Amygdala (tissue), 56 donors: ENCODE data around the gene EFCAB6.

Source experiments
- DNase-seq, 56 donors: peaks; one replicate each; lab custom pipeline; 2025; lab: John Stamatoyannopoulos, UW

The EFCAB6 gene, protein sequence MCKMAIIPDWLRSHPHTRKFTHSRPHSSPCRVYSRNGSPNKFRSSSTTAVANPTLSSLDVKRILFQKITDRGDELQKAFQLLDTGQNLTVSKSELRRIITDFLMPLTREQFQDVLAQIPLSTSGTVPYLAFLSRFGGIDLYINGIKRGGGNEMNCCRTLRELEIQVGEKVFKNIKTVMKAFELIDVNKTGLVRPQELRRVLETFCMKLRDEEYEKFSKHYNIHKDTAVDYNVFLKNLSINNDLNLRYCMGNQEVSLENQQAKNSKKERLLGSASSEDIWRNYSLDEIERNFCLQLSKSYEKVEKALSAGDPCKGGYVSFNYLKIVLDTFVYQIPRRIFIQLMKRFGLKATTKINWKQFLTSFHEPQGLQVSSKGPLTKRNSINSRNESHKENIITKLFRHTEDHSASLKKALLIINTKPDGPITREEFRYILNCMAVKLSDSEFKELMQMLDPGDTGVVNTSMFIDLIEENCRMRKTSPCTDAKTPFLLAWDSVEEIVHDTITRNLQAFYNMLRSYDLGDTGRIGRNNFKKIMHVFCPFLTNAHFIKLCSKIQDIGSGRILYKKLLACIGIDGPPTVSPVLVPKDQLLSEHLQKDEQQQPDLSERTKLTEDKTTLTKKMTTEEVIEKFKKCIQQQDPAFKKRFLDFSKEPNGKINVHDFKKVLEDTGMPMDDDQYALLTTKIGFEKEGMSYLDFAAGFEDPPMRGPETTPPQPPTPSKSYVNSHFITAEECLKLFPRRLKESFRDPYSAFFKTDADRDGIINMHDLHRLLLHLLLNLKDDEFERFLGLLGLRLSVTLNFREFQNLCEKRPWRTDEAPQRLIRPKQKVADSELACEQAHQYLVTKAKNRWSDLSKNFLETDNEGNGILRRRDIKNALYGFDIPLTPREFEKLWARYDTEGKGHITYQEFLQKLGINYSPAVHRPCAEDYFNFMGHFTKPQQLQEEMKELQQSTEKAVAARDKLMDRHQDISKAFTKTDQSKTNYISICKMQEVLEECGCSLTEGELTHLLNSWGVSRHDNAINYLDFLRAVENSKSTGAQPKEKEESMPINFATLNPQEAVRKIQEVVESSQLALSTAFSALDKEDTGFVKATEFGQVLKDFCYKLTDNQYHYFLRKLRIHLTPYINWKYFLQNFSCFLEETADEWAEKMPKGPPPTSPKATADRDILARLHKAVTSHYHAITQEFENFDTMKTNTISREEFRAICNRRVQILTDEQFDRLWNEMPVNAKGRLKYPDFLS (N-terminal part only)

DNA sequence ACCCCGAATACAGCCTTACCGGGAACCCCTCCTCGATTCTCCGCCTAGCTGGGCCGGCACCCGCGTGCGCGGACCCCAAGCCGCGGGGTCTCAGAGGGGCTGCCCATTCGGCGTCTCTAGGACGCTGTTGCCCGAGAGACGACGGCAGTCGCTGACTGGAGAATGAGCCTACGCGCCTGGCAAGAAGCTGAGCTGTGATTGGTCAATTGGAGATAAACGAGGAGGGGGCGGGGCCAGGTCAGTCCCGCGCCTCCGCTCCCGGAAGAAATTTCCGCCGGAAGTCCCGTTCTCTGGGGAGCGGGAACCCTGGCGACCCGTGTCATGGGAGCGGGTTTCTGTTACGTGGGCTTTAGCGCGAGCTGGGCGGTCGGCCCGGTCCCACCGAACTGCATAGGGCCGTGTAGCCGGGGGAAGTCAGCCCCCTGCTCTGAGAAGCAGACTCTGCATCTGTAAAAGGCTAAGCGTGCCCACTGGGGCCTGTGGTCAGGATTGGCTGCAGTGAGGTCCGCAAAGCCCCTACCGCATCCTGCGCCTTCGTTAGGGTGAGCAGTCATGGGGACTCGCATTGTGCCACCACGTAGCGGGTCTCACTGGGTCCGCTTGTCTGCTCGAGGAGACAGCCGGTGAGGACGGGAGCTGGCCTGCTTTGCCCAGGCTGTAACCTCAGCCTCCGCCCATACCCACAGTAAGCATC lies at the start of gene EFCAB6:
EFCAB6 (minus strand) TSS at position 157 of the 694 bp plus-strand sequence. CDS start 29,987 bp downstream, outside the sequence.
- DNase-seq: peak; percentile 53 to 95 (median 86)

DNA sequence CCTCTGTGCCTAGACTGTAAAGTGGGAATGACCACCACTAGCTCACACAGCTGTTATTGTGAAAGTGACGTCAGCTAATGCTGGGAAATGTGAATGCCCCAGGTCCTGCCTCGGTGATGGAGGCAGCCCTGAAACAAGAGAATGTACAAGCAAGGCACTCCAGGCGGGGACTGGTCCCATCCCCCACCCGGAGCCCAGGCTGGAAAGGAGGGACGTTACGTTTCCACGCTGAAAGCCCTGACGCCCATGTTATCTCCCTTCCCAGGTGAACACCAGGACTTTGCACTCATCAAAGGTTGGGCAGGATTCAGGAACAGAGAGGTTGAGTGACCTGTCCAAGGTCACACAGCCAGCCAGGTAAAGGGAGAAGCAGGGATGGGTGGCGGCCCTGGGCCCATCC lies 49.4 kb upstream of the EFCAB6 start:
- peak in 5 of 56 donors; percentile 6 to 23 (median 14) for DNase-seq

DNA sequence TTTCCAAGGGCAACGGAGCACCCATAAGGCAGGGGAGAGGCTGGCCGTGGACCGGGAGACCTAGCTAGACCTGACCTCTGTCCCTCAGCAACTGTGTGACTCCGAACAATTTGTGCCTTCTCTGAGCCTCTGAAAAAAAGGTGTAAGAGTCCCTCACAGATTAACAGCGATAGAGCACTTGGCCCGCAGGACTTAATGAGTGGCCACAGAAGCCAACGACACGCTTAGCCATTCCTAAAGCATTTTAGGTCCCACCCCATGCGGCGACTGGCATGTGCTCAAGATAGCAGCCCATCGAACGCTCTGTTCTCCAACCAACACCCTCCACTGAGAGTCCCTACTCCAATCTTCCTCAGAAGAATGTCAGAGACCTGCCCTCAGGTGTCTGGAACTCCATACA lies 48.7 kb upstream of the EFCAB6 start:
- DNase-seq: no peak

DNA sequence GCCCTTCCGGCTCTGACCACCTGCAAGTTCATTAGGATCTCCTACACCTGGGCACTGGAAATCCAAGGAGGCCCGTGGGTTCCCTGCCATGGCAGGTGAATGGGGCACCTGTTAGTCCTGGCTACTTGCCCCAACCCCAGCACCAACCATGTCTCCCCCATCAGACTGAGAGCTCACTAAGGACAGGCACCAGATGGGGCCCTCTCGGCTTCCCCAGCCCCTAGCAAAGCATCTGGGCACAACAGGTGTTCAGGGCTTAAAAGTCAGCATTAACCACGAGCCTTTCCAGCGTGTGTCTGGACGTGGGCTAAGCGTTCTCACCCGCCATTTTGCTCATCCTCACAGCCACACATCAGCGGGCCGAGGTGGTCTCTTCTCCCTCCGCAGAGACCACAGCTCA lies 48.0 kb upstream of the EFCAB6 start:
- no peak for DNase-seq

DNA sequence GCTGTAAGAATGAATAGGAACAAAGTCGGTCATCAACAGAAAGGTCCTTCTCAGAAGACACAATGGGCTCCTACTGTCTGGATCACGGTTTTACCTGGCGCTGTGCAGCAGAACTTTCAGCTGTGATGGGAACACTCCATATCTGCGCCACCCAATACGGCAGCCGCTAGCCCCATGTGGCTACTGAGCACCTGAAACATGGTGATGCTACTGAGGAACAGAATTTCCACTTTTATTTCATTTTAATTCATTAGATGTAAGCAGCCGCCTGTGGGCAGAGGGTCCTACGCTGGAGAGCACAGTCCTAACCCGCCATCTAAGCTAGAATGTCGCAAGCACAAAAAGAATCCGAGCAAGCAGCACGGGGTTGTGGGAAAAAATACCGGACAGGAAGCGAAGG lies 47.5 kb upstream of the EFCAB6 start:
- DNase-seq: no peak

DNA sequence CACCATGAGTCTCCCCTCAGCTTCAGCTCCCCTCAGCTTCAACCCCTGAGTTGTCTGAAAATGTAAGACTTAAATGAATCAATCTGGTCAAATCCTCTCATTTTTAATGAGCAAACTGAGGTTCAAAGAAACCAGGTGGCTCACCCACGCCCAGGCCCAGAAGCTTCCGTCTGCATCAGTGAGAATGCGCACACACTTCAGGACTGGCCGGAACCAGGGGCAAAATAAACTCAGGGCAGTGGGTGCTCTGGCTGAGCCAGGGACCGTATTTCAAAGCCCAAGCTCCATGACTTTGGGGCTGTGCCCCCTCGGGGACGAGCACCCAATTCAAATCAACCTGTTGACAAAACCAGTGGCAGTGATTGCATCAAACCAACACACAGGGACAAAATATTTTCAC lies 47.1 kb upstream of the EFCAB6 start:
- no peak for DNase-seq

DNA sequence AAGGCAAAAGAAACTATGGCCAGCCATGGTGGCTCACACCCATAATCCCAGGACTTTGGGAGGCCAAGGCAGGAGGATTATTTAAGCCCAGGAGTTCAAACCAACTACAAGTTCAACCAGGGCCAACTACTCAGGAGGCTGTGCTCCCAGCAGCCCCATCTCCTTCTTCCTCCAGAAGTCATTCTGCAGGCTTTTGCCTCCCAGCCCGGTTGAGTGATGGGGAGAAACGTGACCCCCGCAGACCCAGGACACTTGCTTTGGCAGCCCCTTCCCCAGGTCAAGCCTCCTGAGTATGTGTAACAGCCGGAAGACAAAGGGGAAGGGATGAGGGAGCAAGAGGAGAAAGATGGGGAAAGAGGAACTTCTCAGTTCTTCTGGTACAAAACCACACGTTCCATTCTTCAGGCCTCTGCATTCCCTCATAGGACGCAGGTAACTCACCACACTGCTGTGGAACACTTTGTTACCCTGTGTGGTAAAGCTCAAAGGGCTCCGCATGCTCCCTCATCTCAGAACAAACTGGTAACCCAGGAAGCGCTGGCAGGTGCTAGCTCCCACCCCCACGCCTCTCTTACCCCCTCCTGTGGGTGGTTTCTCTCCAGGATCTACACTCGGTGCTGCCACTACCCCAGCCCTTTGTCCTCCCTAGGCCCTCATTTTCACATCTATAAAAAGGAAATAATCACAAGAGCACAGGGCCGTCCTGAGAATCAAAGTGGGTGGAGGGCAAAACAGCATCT lies 46.2 kb upstream of the EFCAB6 start:
- DNase-seq: no peak

DNA sequence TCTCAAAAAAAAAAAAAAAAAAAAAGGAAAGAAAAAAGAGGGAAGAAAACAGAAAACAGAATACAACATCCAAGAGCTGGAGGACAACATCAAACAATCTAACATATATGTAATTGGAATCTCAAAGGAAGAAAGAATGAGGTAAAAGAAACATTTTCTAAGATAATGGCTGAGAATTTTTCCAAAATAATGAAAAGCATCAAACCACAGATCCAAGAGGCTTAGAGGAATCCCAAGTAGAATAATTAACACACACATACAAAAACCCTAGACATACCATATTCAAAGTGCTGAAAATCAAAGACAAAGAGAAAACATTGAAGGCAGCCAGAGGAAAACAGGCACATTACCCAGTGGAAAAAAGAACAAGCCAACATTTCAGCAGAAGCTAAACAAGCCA lies 45.3 kb upstream of the EFCAB6 start:
- DNase-seq: no peak

DNA sequence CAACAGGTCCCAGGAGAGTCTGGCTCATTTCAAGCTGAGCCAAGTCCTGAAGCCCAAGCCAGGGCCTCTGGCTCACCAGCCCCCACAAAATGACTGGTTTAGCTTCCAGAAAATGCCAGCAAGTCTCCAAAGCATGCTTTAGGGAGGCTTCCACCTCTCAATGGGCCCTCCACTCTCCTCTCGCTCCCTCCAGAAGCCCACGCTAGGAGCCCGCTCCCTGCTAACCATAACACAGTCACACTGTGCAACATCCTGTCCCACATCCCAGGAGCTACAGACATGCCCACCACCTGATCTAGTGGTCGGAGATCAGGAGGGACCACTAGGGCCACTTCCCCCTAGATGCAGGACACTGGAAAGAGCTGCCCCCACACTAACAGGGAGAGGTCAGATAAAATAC lies 43.3 kb upstream of the EFCAB6 start:
- DNase-seq: no peak

DNA sequence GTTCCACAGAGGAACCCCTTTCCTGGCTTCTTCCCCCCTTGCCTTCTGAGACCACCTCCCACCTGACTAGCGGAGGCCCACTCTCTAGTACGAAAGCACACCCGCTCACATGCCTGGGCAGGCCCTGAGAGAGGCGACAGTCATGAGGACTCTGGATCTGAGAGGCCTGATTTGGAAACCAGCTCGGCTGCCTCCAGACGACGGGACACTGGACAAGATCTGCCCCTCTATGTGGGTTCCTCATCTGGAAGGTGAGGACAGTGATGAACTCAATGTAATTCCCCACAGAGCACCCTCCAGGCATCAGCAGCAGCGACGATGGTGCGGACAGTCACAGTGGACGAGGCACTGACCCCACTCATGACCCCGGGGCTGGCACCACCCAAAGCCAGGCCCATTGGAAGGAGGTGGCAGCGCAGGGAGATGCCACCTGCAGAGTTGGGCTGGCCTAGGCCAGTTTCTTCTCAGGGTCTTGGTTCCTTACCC lies 42.7 kb upstream of the EFCAB6 start:
- DNase-seq: no peak

DNA sequence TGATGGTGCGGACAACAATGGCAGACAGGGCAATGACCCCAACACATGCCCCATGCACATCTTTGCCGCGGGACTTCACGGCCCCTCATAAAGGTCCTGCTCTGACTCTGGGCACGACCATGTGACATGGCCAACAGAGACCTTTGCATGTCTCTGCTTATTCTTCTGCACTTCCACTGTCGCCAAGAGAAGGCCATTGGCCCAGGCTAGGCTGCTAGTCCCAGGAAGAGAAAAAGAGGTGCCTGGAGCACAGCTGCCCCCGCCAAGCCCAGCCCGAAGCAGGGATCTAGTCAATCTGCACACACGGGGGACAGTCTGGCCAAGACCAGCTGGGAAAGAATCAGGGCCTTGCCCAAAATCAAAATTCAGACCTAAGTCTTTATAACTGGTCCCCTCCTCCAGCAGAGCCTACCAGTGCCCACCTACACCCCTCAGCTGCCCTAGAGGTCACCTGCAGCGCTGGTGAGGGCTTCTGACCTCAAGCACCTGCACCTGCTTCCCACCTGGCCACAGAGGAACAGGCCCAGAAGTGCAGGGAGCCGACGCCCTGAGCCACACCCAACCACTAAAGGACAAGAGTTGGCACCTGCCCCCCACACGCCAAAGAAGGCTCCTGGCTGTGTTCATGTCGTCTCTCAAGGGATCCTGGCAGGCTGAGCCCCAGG lies 42.1 kb upstream of the EFCAB6 start:
- DNase-seq: no peak

DNA sequence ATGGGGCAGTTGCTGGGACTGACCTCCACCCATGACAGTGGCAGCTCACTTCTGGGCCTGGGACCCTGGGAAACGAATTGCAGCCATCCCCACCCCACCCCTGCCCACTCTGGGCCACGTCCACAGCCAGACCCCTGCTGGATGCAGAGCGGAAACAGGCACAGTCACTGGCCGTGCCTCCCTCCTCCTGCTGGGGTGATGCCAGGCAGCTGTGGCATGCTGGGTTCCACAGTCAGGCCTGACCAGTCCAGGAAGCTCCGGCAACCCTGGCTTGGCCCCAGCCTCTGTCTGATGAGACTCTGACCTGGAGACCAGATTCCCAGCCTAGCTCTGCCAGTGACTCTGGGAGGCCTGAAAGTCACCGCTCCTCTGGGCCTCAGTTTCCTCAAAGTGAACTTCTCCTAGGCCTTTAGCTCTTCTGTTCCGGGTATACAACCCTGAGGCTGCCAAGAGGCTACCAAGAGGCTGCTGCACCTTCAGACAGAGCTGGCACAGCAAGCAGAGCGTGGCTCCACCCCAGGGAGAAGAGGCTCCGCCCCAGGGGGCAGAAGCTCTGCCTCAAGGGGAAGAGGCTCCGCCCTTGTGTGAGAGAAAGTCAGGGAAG lies 41.3 kb upstream of the EFCAB6 start:
- no peak for DNase-seq

DNA sequence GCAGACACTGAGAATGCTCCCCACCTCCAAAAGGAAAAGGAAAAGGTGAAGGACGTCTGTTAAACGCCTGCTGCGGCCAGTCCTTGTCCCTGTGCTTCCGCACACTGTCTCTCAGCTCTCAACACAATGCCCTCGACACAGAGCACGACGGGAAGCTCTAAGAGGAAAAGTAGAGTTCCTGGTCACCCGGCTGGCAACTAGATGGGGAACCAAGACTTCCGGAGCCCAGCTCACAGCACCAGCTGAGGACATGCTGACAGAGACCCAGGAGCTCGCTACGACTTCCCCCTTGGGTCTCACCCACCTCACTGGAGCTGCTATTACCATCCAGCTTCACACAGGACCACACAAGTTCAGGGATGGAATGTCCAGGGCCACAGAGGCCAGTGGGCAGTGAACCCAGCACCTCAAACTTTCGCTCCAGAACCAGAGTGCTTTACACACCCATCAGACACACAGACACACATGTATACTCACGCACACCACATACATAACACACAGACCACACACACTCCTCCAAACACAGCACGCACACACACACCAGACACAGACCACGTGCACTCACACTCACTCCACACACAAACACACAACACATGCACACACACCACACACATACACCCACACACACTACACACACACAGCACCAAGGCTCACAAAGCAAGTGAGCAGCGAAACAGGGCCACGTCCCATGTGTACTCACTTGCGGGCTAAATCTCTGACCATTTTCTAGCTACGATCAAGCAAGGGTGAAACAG lies 40.6 kb upstream of the EFCAB6 start:
- DNase-seq: peak in 5 of 56 donors; percentile 16 to 54 (median 21)

DNA sequence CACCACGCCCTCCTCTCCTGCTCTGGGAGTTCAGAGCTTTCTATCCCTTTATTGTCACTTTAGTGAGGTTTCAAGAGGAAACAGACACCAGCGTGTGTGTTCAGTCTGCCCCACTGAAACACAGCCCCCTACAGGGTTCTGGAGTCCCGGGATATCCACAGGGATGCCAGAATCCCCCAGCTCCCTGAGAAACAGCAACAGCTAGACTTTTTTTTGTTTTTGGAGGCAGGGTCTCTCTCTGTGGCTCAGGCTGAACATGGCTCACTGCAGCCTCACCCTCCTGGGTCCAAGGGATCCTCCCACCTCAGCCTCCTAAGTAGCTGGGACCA lies 39.8 kb upstream of the EFCAB6 start:
- no peak for DNase-seq

DNA sequence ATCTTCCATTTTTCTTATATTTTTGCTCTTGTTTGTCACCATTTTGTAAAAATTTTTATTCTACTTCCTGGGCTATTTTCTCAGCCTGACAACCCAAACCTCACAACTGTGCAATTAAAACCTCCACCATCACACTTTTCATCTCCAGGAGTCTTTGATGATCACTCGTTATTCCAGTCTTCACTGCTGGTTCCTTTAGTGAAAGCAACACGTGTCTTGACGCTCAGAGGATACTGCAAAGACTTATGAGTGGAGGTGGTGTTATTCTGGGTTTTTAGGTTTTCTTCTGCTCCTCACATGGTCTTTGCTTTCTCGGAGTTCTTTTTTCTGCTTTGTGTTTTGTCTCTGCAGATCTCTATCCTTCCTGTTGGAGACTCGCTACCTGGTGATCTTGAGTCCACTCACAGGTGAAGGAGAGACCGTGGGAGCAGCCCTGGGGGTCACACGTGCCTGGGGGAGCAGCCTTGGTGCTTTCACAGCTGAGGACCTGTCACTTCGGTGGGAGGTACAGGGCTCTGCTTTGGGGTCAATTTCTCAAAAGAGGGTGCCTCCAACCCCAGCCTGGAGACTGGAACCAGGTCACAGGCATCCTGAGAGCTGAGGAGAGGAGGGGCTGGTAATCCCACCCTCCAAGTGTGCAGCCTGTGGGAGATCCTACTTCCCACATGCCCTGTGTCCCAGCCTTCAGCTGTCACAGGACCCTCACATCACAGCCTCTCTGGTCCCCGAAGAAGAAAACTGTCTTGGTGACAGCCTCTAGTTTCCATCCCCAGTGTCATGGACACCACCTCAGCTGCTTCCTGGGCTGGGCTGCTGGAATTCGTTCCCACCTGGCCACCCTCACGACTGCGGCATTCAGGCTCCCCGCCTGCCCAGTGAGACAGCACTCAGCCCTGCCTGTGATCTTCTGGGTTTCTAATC lies 39.2 kb upstream of the EFCAB6 start:
- DNase-seq: no peak

DNA sequence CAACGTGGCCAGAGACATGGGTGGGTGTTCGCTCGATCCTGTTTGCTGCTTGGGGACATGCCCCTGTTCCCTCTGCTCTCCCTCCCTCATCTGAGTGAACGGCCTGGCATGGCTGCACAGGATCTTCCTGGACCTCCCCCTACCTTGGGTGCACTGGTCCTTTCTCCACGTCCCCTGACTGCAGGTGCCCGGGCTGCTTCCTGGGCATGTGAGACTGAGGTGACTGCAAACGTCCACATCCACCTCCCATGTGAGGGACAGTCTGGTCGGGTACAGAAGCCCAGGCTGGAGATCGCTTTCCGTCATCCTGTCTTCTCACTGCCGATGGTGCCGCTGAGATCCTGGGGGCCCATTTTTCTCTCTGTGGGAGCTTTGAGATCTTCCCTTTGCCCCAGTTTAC lies 38.4 kb upstream of the EFCAB6 start:
- DNase-seq: no peak

DNA sequence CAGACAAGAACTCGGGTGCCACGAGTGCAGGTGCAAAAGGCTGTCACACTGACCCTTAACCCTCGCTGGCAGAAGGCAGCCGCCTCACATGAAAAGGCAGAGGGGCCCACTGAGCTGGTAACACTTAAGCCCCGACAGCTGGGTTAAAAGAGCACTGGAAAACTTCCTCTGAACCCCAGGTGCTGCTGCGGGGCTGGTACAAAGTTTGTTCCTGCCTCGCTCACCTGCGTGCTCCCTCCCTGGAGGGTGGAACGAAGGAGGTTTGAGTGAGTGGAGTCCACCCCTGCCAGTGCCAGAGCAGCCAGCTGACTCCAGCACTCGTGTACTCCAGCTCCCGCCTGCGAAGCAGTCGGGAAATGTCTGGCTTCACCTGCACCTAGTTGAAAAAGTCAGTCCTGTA lies 37.6 kb upstream of the EFCAB6 start:
- no peak for DNase-seq
